ENCODE results near the gene TTLL11. TPM values are rescaled to one million over a fixed set of nuclear protein-coding genes. Genes with fewer than 3 reads are reported as not detected.
A peak's percentile ranks its signal among the peaks of the same experiment; 100 is the strongest.
"Not testable (repeated sequence)": the region's sequence is repeated elsewhere in the genome, so short reads cannot be mapped to it uniquely, and the experiment has no call there.

TTLL11 gene
- total RNA-seq, 1 experiment from 2014 or later = 2.5 TPM

- DNase-seq (ENCODE audit: low spot score) = no peak
These were observed 7.8 kb downstream of the TTLL11 start for GRCh38 chr9:122085260-122085659.

GRCh38 chr9:122084026-122084675 is 9.0 kb downstream of the TTLL11 start:
- DNase-seq (ENCODE audit: low spot score) = no peak

GRCh38 chr9:122080986-122081385 is 12.1 kb downstream of the TTLL11 start:
- DNase-seq (ENCODE audit: low spot score) = no peak

- DNase-seq (ENCODE audit: low spot score) = no peak
These were observed 14.6 kb downstream of the TTLL11 start for GRCh38 chr9:122078557-122078956.

- DNase-seq (ENCODE audit: low spot score) = no peak
These were observed 16.3 kb downstream of the TTLL11 start for GRCh38 chr9:122076773-122077172.

GRCh38 chr9:122076117-122076516 is 17.0 kb downstream of the TTLL11 start:
- DNase-seq (ENCODE audit: low spot score) = no peak

- no peak for DNase-seq (ENCODE audit: low spot score)
These were observed 17.7 kb downstream of the TTLL11 start for GRCh38 chr9:122075135-122076030.

GRCh38 chr9:122071715-122072114 is 21.4 kb downstream of the TTLL11 start:
- no peak for DNase-seq (ENCODE audit: low spot score)

GRCh38 chr9:122070728-122071515 is 22.2 kb downstream of the TTLL11 start:
- DNase-seq (ENCODE audit: low spot score) = no peak

- DNase-seq (ENCODE audit: low spot score) = not testable (repeated sequence)
These were observed 26.4 kb downstream of the TTLL11 start for GRCh38 chr9:122066680-122067079.

GRCh38 chr9:122065923-122066629 is 27.0 kb downstream of the TTLL11 start:
- DNase-seq (ENCODE audit: low spot score) = no peak

- no peak for DNase-seq (ENCODE audit: low spot score)
These were observed 32.6 kb downstream of the TTLL11 start for GRCh38 chr9:122060481-122060880.

- no peak for DNase-seq (ENCODE audit: low spot score)
These were observed 33.2 kb downstream of the TTLL11 start for GRCh38 chr9:122059955-122060324.

GRCh38 chr9:122059214-122059954 is 33.7 kb downstream of the TTLL11 start:
- DNase-seq (ENCODE audit: low spot score) = no peak

GRCh38 chr9:122058709-122059108 is 34.4 kb downstream of the TTLL11 start:
- DNase-seq (ENCODE audit: low spot score) = no peak

- no peak for DNase-seq (ENCODE audit: low spot score)
These were observed 35.1 kb downstream of the TTLL11 start for GRCh38 chr9:122058051-122058450.

- no peak for DNase-seq (ENCODE audit: low spot score)
These were observed 35.9 kb downstream of the TTLL11 start for GRCh38 chr9:122057211-122057610.

- DNase-seq (ENCODE audit: low spot score) = peak; percentile 20
These were observed 36.6 kb downstream of the TTLL11 start for GRCh38 chr9:122056484-122056883.

- DNase-seq (ENCODE audit: low spot score) = no peak
These were observed 37.4 kb downstream of the TTLL11 start for GRCh38 chr9:122055701-122056100.

- DNase-seq (ENCODE audit: low spot score) = no peak
These were observed 39.3 kb downstream of the TTLL11 start for GRCh38 chr9:122053567-122054350.

Data from HT-29 (cell line).